ENCODE results near the gene NBDY. TPM values are rescaled to one million over a fixed set of nuclear protein-coding genes. Genes with fewer than 3 reads are reported as not detected.

Gene NBDY
- polyA plus RNA-seq, 2 of the 4 experiments (the other 2 are of a cell fraction): 48.0 to 64.8 TPM

- no peak for FAIRE-seq
These were observed 59.7 kb downstream of the NBDY start for GRCh38 chrX:56788717-56789122.

GRCh38 chrX:56789518-56790070 is 60.6 kb downstream of the NBDY start:
- no peak for TF ChIP-seq CBX2 (IDR thresholded peaks at IDR 0.05; ENCODE audit: borderline replicate concordance, low read depth)
- no peak for TF ChIP-seq HES2 (IDR thresholded peaks at IDR 0.05)
- no peak for TF ChIP-seq BHLHE40 (IDR thresholded peaks at IDR 0.05; ENCODE audit: low read depth, low read length)
- TF ChIP-seq TFCP2L1 (CRISPR knock-in tag; IDR thresholded peaks at IDR 0.05): no peak
- TF ChIP-seq MYC (IDR thresholded peaks at IDR 0.05; ENCODE audit: borderline replicate concordance, low read length): no peak
- no peak for TF ChIP-seq BCL3 (IDR thresholded peaks at IDR 0.05)
- TF ChIP-seq EP300 (IDR thresholded peaks at IDR 0.05): no peak
- TF ChIP-seq FOSB (CRISPR knock-in tag; IDR thresholded peaks at IDR 0.05): no peak
- no peak for TF ChIP-seq CHD4 (IDR thresholded peaks at IDR 0.05; ENCODE audit: borderline replicate concordance)
- no peak for TF ChIP-seq CTCF (IDR thresholded peaks at IDR 0.05)
- no peak for TF ChIP-seq HDAC2 (IDR thresholded peaks at IDR 0.05)
- TF ChIP-seq MAX (IDR thresholded peaks at IDR 0.05): no peak
- no peak for TF ChIP-seq HEYL (CRISPR knock-in tag; IDR thresholded peaks at IDR 0.05)
- no peak for TF ChIP-seq ZNF302 (CRISPR knock-in tag; IDR thresholded peaks at IDR 0.05)
- TF ChIP-seq NFE2L2 (conservative IDR thresholded peaks at IDR 0.05; ENCODE audit: low read length): no peak
- no peak for TF ChIP-seq CBX8 (IDR thresholded peaks at IDR 0.05)
- TF ChIP-seq NR3C1 (IDR thresholded peaks at IDR 0.05): no peak
- no peak for TF ChIP-seq FOXS1 (CRISPR knock-in tag; IDR thresholded peaks at IDR 0.05)
- TF ChIP-seq SMC3 (IDR thresholded peaks at IDR 0.05): no peak
- ATAC-seq (no peak), FAIRE-seq (no peak), DNase-seq (ENCODE audit: low read depth in 1 of 2, low spot score in 1 of 2) (no peak)
- Histone ChIP-seq H3K4me1 (no peaks in the 10 kb centered on the region), H3K27ac (no peak overlapping the region), H3K4me2 (no peak overlapping the region), H3K4me3 (no peak overlapping the region), H3K9me3 (no peaks in the 10 kb centered on the region)
- ChIA-PET POLR2A (no interaction called here), CTCF (no interaction called here)
- 87% methylated on average over 5 of the region's 7 CpGs for WGBS (ENCODE audit: missing lambda C conversion rate)

More at GRCh38 chrX:56788717-56789122, 59.7 kb downstream of the NBDY start:
- DNase-seq (ENCODE audit: low read depth in 1 of 2, low spot score in 1 of 2) (no peak), ATAC-seq (no peak)
- 99% methylated on average over 5 of the region's 7 CpGs for WGBS (ENCODE audit: missing lambda C conversion rate)
- ChIA-PET CTCF (interaction anchor here (1.5 kb wide), 1 partner anchor 189 kb away, joined by 3 read pairs; no protein-coding TSS in a partner anchor), POLR2A (no interaction called here)
- H3K4me3 ChIP-seq: no peak overlapping the region
- H3K4me1 ChIP-seq: no peaks in the 10 kb centered on the region
- no peak for TF ChIP-seq MAZ (IDR thresholded peaks at IDR 0.05; ENCODE audit: borderline replicate concordance, low read depth, low read length)
- no peak for TF ChIP-seq FOSB (CRISPR knock-in tag; IDR thresholded peaks at IDR 0.05)
- TF ChIP-seq REST (IDR thresholded peaks at IDR 0.05): no peak
- TF ChIP-seq SMC3 (IDR thresholded peaks at IDR 0.05): no peak
- no peak for TF ChIP-seq NR3C1 (IDR thresholded peaks at IDR 0.05)
- TF ChIP-seq MAX (IDR thresholded peaks at IDR 0.05): no peak
- TF ChIP-seq CBX8 (IDR thresholded peaks at IDR 0.05): no peak
- no peak for TF ChIP-seq EP300 (IDR thresholded peaks at IDR 0.05)
- no peak for TF ChIP-seq HOXB5 (CRISPR knock-in tag; IDR thresholded peaks at IDR 0.05)
- no peak for TF ChIP-seq CHD4 (IDR thresholded peaks at IDR 0.05; ENCODE audit: borderline replicate concordance)
- H3K4me2 ChIP-seq: no peak overlapping the region
- H3K27ac ChIP-seq: no peak overlapping the region
- H3K9me3 ChIP-seq: no peaks in the 10 kb centered on the region
